CD14-positive monocyte (primary cell): ENCODE results near the gene PLXNB3. TPM values are rescaled to one million over a fixed set of nuclear protein-coding genes. Genes with fewer than 3 reads are reported as not detected.

Source experiments
- DNase-seq, 3 donors: peaks; one replicate each; pipeline ENCODE4 v3.0.0-alpha.2; 2011 to 2022
- H2AFZ ChIP-seq: 2 replicates; pipeline ENCODE4 v1.6.0; 2012; ENCODE audit warnings: mild to moderate bottlenecking, low read depth, low read length, inconsistent platforms; ENCODE audit not compliant: insufficient read depth, poor library complexity, severe bottlenecking
- H3K27ac ChIP-seq, 2 donors: 1 replicate in 1 of 2; 2 replicates in 1 of 2; pipeline ENCODE4 v1.5.1; 2012 to 2013; ENCODE audit warnings: low read length in 2 of 2, control low read depth in 1 of 2, inconsistent platforms in 1 of 2, low read depth in 1 of 2, mild to moderate bottlenecking in 1 of 2
- H3K27me3 ChIP-seq, 2 donors: one replicate each; pipeline versions ENCODE4 v1.6.0 to v1.6.1; 2011 to 2013; ENCODE audit warnings: low read length in 2 of 2; ENCODE audit not compliant: control insufficient read depth in 2 of 2, insufficient read depth in 2 of 2
- H3K36me3 ChIP-seq, 2 donors: replicated peaks in 1 of 2; 1 replicate in 1 of 2; 2 replicates in 1 of 2; pipeline versions ENCODE4 v1.5.1 to v1.6.1; 2012 to 2013; ENCODE audit warnings: low read length in 2 of 2, control low read depth in 1 of 2, inconsistent platforms in 1 of 2, mild to moderate bottlenecking in 1 of 2; ENCODE audit not compliant: insufficient read depth in 2 of 2, control insufficient read depth in 1 of 2
- H3K4me1 ChIP-seq, 2 donors: 1 replicate in 1 of 2; 2 replicates in 1 of 2; pipeline versions ENCODE4 v1.5.1 to v1.6.1; 2012 to 2013; ENCODE audit warnings: low read length in 2 of 2, control low read depth in 1 of 2, inconsistent platforms in 1 of 2, mild to moderate bottlenecking in 1 of 2, moderate library complexity in 1 of 2; ENCODE audit not compliant: insufficient read depth in 2 of 2, control insufficient read depth in 1 of 2
- H3K4me2 ChIP-seq: replicated peaks from 2 replicates; pipeline ENCODE3; 2012; ENCODE audit warnings: low read length, moderate library complexity, mild to moderate bottlenecking; ENCODE audit not compliant: poor library complexity, severe bottlenecking; ENCODE audit errors: extremely low read depth
- H3K4me3 ChIP-seq, 3 experiments: fragments of 200-600 bp in 1 of 3; sonication (generic) in 1 of 3; replicated peaks in 1 of 3; 1 replicate in 2 of 3; 2 replicates in 1 of 3; pipeline ENCODE4 v1.5.1; 2011 to 2013; ENCODE audit warnings: low read length in 3 of 3, mild to moderate bottlenecking in 3 of 3, control low read depth in 2 of 3, low read depth in 2 of 3, inconsistent platforms in 1 of 3, moderate library complexity in 1 of 3
- H3K79me2 ChIP-seq: 2 replicates; pipeline ENCODE4 v1.6.0; 2012; ENCODE audit warnings: mild to moderate bottlenecking, control low read depth, inconsistent platforms, low read length, moderate library complexity; ENCODE audit not compliant: insufficient read depth
- H3K9ac ChIP-seq: 2 replicates; pipeline ENCODE4 v1.6.0; 2017; ENCODE audit warnings: low read length, mild to moderate bottlenecking; ENCODE audit not compliant: insufficient read depth, poor library complexity, severe bottlenecking
- H3K9me3 ChIP-seq, 2 donors: replicated peaks in 1 of 2; 1 replicate in 1 of 2; 2 replicates in 1 of 2; pipeline versions ENCODE4 v1.5.1 to v1.6.1; 2012 to 2013; ENCODE audit warnings: low read length in 2 of 2, control low read depth in 1 of 2; ENCODE audit not compliant: control insufficient read depth in 1 of 2, insufficient read depth in 1 of 2
- H4K20me1 ChIP-seq: 2 replicates; pipeline ENCODE4 v1.6.0; 2012; ENCODE audit warnings: mild to moderate bottlenecking, low read length, control low read depth, moderate library complexity; ENCODE audit not compliant: insufficient read depth
- H3K27ac Mint-ChIP-seq, 7 donors: one replicate each; pipeline ENCODE4 v1.8.0; 2020; ENCODE audit warnings: mild to moderate bottlenecking in 7 of 7, mixed read lengths in 7 of 7, moderate library complexity in 6 of 7, inconsistent platforms in 2 of 7
- H3K27me3 Mint-ChIP-seq, 3 donors: one replicate each; pipeline ENCODE4 v1.8.0; 2021 to 2022; ENCODE audit warnings: low read depth in 3 of 3, mild to moderate bottlenecking in 3 of 3, mixed read lengths in 3 of 3, moderate library complexity in 3 of 3, inconsistent platforms in 1 of 3
- H3K36me3 Mint-ChIP-seq, 2 donors: one replicate each; pipeline ENCODE4 v1.8.0; 2020; ENCODE audit warnings: mixed read lengths in 2 of 2, inconsistent platforms in 1 of 2, mild to moderate bottlenecking in 1 of 2
- H3K4me1 Mint-ChIP-seq: one replicate; pipeline ENCODE4 v1.8.0; 2020; ENCODE audit warnings: mild to moderate bottlenecking, mixed read lengths
- H3K4me3 Mint-ChIP-seq, 2 donors: one replicate each; pipeline ENCODE4 v1.8.0; 2020; ENCODE audit warnings: mild to moderate bottlenecking in 2 of 2, mixed read lengths in 2 of 2, moderate library complexity in 1 of 2
- H3K9me3 Mint-ChIP-seq, 7 donors: one replicate each; pipeline ENCODE4 v1.8.0; 2020 to 2022; ENCODE audit warnings: mixed read lengths in 7 of 7, mild to moderate bottlenecking in 6 of 7, moderate library complexity in 6 of 7, inconsistent platforms in 2 of 7
- CTCF ChIP-seq: fragments of 200-600 bp; IDR thresholded peaks from one replicate; pipeline ENCODE4 v1.8.0; 2022; ENCODE audit warnings: antibody characterized with exemption, mild to moderate bottlenecking
- WGBS: methylation state at CpG from one replicate; pipeline ENCODE4 v1.1.5; 2013; ENCODE audit warnings: missing lambda C conversion rate; ENCODE audit not compliant: insufficient coverage; 5-methylcytosine and 5-hydroxymethylcytosine counted together
- intact Hi-C, 2 donors: fragments of 100-400 bp; cut with micrococcal nuclease; formaldehyde crosslinking; loops; one replicate each; pipeline versions ENCODE4 v1.15.0 to v1.15.1; 2023
- polyA plus RNA-seq, 3 donors: library from polyadenylated mRNA; depleted of rRNA in 1 of 3; unstranded in 2 of 3; stranded (reverse) in 1 of 3; fragments of 300-500 nt in 2 of 3; fragments of >200 nt in 1 of 3; fragmentation: Illumina TruSeq in 2 of 3; gene quantifications; 1 replicate in 2 of 3; 2 replicates in 1 of 3; pipeline ENCODE4 v1.2.3, GENCODE V29; 2012 to 2021

PLXNB3 gene
- polyA plus RNA-seq, 3 donors: not detected

GRCh38 chrX:153781428-153782047 lies 17.5 kb downstream of the PLXNB3 start:
- Histone ChIP-seq H3K36me3 (peaks cover 13 to 15% of the 10 kb centered on the region in 2 donors), H3K79me2 (no peaks in the 10 kb centered on the region), H4K20me1 (no peaks in the 10 kb centered on the region), H3K27ac (no peak overlapping the region), H3K4me1 (no peaks in the 10 kb centered on the region), H3K4me3 (no peak overlapping the region), H3K9me3 (no peaks in the 10 kb centered on the region), H3K27me3 (peaks cover 0 to 23% of the 10 kb centered on the region in 2 donors), H2AFZ (no peak overlapping the region), H3K9ac (no peak overlapping the region), H3K4me2 (no peak overlapping the region)
- peaks cover 0 to 6% (median 0%) of the 10 kb centered on the region in 7 donors for H3K9me3 Mint-ChIP-seq
- H3K27me3 Mint-ChIP-seq: peaks cover 15 to 28% (median 18%) of the 10 kb centered on the region in 3 donors
- peak overlapping the region in 1 of 7 donors; percentile 54 for H3K27ac Mint-ChIP-seq
- WGBS: 80% methylated on average over 11 of the region's 24 CpGs
- no peak overlapping the region for H3K4me3 Mint-ChIP-seq
- intact Hi-C loops: no loop called here
- H3K36me3 Mint-ChIP-seq: peaks cover 15 to 19% of the 10 kb centered on the region in 2 donors
- no peak for DNase-seq
- H3K4me1 Mint-ChIP-seq: no peaks in the 10 kb centered on the region
- TF ChIP-seq CTCF: no peak

DNA sequence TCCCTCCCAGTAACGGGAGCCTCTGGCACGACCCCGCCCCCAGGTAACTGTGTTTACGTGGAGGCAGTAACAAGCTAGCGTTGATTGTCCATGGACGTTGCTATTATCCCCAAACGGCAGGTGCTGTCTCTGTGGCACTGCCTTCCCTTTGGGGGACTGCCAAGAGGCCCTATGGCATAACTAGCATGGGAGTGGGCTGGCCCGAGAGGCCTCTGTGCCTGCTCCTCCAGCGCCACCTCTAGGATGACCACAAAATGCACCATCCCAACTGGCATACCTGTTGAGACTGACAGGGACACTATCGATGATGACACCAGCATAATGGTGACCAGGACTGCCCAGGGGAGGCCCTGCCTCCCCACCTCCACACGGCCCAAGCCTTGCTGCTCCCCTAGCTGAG lies 18.3 kb downstream of the PLXNB3 start:
- no peak overlapping the region for H3K27ac ChIP-seq
- H3K36me3 ChIP-seq: peaks cover 20 to 22% of the 10 kb centered on the region in 2 donors
- no peak overlapping the region for H3K4me3 ChIP-seq
- Mint-ChIP-seq H3K4me1 (no peaks in the 10 kb centered on the region), H3K36me3 (peaks cover 20 to 27% of the 10 kb centered on the region in 2 donors), H3K27ac (no peak overlapping the region), H3K9me3 (peaks cover 0 to 6% (median 0%) of the 10 kb centered on the region in 7 donors), H3K4me3 (no peak overlapping the region), H3K27me3 (peaks cover 15 to 28% (median 18%) of the 10 kb centered on the region in 3 donors)
- H3K4me2 ChIP-seq: no peak overlapping the region
- H3K9ac ChIP-seq: no peak overlapping the region
- H3K9me3 ChIP-seq: no peaks in the 10 kb centered on the region
- 76% methylated on average over 6 of the region's 11 CpGs for WGBS
- no peak overlapping the region for H2AFZ ChIP-seq
- peaks cover 5% of the 10 kb centered on the region for H4K20me1 ChIP-seq
- no peaks in the 10 kb centered on the region for H3K4me1 ChIP-seq
- intact Hi-C loops: no loop called here
- no peaks in the 10 kb centered on the region for H3K79me2 ChIP-seq
- TF ChIP-seq CTCF: no peak
- H3K27me3 ChIP-seq: peaks cover 0 to 23% of the 10 kb centered on the region in 2 donors
- DNase-seq: no peak
